Lower leg skin (tissue), 3 donors: Measurements from ENCODE around the gene CACHD1.

Experiments
- POLR2A ChIP-seq, 2 donors: fragments of 450-650 bp; IDR thresholded peaks; one replicate each; pipeline ENCODE4 v1.6.1; 2016 to 2017; ENCODE audit warnings: antibody characterized with exemption in 2 of 2, mild to moderate bottlenecking in 1 of 2, moderate library complexity in 1 of 2
- TF ChIP-seq, protein P1 (sequence below), 3 donors: fragments of 450-650 bp; IDR thresholded peaks; one replicate each; pipeline ENCODE4 v1.5.1; 2016; ENCODE audit warnings: antibody characterized with exemption in 3 of 3, mild to moderate bottlenecking in 3 of 3, moderate library complexity in 2 of 3

DNA sequence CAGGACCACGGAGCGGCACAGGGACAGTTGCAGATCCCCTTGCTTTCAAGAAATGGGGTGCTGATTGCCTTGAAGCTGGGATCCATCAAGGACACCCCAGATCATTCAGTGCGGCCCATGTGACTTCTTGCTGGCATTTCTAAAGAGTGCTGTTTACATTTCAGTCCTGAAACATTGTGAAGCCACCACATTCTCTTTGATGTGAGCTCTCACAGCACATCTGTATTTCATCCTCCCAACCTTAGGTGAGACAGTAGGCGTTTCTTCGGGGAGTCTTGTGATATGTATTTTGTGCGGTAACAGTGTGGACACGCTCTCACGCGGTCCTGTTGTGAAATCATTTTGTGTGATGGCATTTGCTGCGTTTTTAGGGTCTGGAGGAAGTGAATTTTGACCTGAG lies 57.2 kb downstream of the CACHD1 start:
- TF ChIP-seq, protein P1, sequence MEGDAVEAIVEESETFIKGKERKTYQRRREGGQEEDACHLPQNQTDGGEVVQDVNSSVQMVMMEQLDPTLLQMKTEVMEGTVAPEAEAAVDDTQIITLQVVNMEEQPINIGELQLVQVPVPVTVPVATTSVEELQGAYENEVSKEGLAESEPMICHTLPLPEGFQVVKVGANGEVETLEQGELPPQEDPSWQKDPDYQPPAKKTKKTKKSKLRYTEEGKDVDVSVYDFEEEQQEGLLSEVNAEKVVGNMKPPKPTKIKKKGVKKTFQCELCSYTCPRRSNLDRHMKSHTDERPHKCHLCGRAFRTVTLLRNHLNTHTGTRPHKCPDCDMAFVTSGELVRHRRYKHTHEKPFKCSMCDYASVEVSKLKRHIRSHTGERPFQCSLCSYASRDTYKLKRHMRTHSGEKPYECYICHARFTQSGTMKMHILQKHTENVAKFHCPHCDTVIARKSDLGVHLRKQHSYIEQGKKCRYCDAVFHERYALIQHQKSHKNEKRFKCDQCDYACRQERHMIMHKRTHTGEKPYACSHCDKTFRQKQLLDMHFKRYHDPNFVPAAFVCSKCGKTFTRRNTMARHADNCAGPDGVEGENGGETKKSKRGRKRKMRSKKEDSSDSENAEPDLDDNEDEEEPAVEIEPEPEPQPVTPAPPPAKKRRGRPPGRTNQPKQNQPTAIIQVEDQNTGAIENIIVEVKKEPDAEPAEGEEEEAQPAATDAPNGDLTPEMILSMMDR (IDR thresholded peaks at IDR 0.05) = no peak
- TF ChIP-seq POLR2A (IDR thresholded peaks at IDR 0.05) = no peak
